ENCODE results near the gene TFIP11. TPM values are rescaled to one million over a fixed set of nuclear protein-coding genes. Genes with fewer than 3 reads are reported as not detected.

Gene TFIP11
- total and polyA plus RNA-seq, 10 of the 15 experiments (the other 5 are each of a cell fraction or from before 2014, with no cell fraction given) = 14.2 to 43.3 (median 31.9) TPM

- ChIA-PET POLR2A (interaction anchor here (0.8 kb wide), 1 partner anchor 36 kb away, joined by 3 read pairs; no protein-coding TSS in a partner anchor), CTCF (no interaction called here), RAD21 (ENCODE audit: unreplicated experiment) (no interaction called here), SMC1A (ENCODE audit: uncharacterized antibody, unreplicated experiment) (interaction anchor here (0.7 kb wide), 1 partner anchor 101 kb away, joined by 3 read pairs; no protein-coding TSS in a partner anchor)
- DNase-seq (ENCODE audit: low read depth, low spot score) (no peak), FAIRE-seq (no peak), ATAC-seq (no peak)
- Histone ChIP-seq H4K20me1 (ENCODE audit: control insufficient read depth, insufficient read depth) (no peaks in the 10 kb centered on the region), H3K4me2 (ENCODE audit: control insufficient read depth, insufficient read depth) (no peak overlapping the region), H3K4me3 (no peak overlapping the region), H3K27me3 (replicated peaks in 1 of 2; ENCODE audit: control insufficient read depth in 2 of 2, insufficient read depth in 2 of 2, low read length in 1 of 2) (no peaks in the 10 kb centered on the region), H3K4me1 (ENCODE audit: control insufficient read depth, insufficient read depth, low read length) (no peaks in the 10 kb centered on the region), H3K36me3 (ENCODE audit: control insufficient read depth in 2 of 2, insufficient read depth in 2 of 2, low read length in 1 of 2) (no peaks in the 10 kb centered on the region; a peak in 1 of 4 replicates), H3K9me3 (replicated peaks; ENCODE audit: control insufficient read depth, insufficient read depth, low read length) (no peaks in the 10 kb centered on the region), H3K79me2 (ENCODE audit: control insufficient read depth, insufficient read depth, low read length) (no peaks in the 10 kb centered on the region), H3K9ac (ENCODE audit: control insufficient read depth, insufficient read depth, low read length) (no peak overlapping the region), H3K27ac (ENCODE audit: control insufficient read depth, insufficient read depth) (no peak overlapping the region), H2AFZ (ENCODE audit: control insufficient read depth, low read depth, low read length) (no peak overlapping the region)
- intact Hi-C loops (cut with micrococcal nuclease; ENCODE audit: unreplicated experiment) (no loop called here), in situ Hi-C loops (cut with MboI) (no loop called here)
- no TSS peak for BruUV-seq (replicated peaks)
- 82% methylated on average over 6 of the region's 6 CpGs for WGBS (ENCODE audit: insufficient coverage, insufficient replicate concordance, low lambda C conversion rate, missing lambda C conversion rate)
- no peak for TF ChIP-seq MEF2B (IDR thresholded peaks at IDR 0.05; ENCODE audit: partially characterized antibody, poor library complexity, severe bottlenecking)
- TF ChIP-seq RUNX3 (IDR thresholded peaks at IDR 0.05; ENCODE audit: low read length) = no peak
- TF ChIP-seq JUNB (IDR thresholded peaks at IDR 0.05) = no peak
- TF ChIP-seq EZH2 (IDR thresholded peaks at IDR 0.05; ENCODE audit: borderline replicate concordance, control insufficient read depth, low read depth, low read length) = no peak
- TF ChIP-seq LARP7 (IDR thresholded peaks at IDR 0.05) = no peak
Measured at GRCh38 chr22:26548984-26549383, 36.7 kb upstream of the TFIP11 start.

GRCh38 chr22:26548303-26548702 lies 36.0 kb upstream of the TFIP11 start:
- Histone ChIP-seq H3K27me3 (replicated peaks in 1 of 2; ENCODE audit: control insufficient read depth in 2 of 2, insufficient read depth in 2 of 2, low read length in 1 of 2) (no peaks in the 10 kb centered on the region), H4K20me1 (ENCODE audit: control insufficient read depth, insufficient read depth) (no peaks in the 10 kb centered on the region), H3K79me2 (ENCODE audit: control insufficient read depth, insufficient read depth, low read length) (no peaks in the 10 kb centered on the region), H3K9ac (ENCODE audit: control insufficient read depth, insufficient read depth, low read length) (no peak overlapping the region), H3K9me3 (replicated peaks; ENCODE audit: control insufficient read depth, insufficient read depth, low read length) (no peaks in the 10 kb centered on the region), H3K4me3 (no peak overlapping the region), H3K4me2 (ENCODE audit: control insufficient read depth, insufficient read depth) (no peak overlapping the region), H3K36me3 (ENCODE audit: control insufficient read depth in 2 of 2, insufficient read depth in 2 of 2, low read length in 1 of 2) (no peaks in the 10 kb centered on the region; a peak in 1 of 4 replicates), H3K27ac (ENCODE audit: control insufficient read depth, insufficient read depth) (no peak overlapping the region), H3K4me1 (ENCODE audit: control insufficient read depth, insufficient read depth, low read length) (no peaks in the 10 kb centered on the region), H2AFZ (ENCODE audit: control insufficient read depth, low read depth, low read length) (no peak overlapping the region)
- ATAC-seq (no peak), DNase-seq (ENCODE audit: low read depth, low spot score) (no peak), FAIRE-seq (no peak)
- BruUV-seq (replicated peaks) = no TSS peak
- TF ChIP-seq RB1 (IDR thresholded peaks at IDR 0.05; ENCODE audit: borderline replicate concordance) = no peak
- no peak for TF ChIP-seq EP300 (IDR thresholded peaks at IDR 0.05; ENCODE audit: borderline replicate concordance in 1 of 2, control insufficient read depth in 1 of 2, low read depth in 2 of 2, low read length in 2 of 2)
- TF ChIP-seq BCL11A (IDR thresholded peaks at IDR 0.05; ENCODE audit: low read depth, low read length) = no peak
- TF ChIP-seq CREM (IDR thresholded peaks at IDR 0.05; ENCODE audit: low read depth) = no peak
- TF ChIP-seq GATAD2B (conservative IDR thresholded peaks at IDR 0.05; ENCODE audit: low read depth) = no peak
- no peak for TF ChIP-seq FOS (IDR thresholded peaks at IDR 0.05; ENCODE audit: borderline replicate concordance, extremely low read depth, insufficient read length)
- TF ChIP-seq STAT3 (IDR thresholded peaks at IDR 0.05; ENCODE audit: low read depth, low read length) = no peak
- no peak for TF ChIP-seq EGR1 (IDR thresholded peaks at IDR 0.05; ENCODE audit: borderline replicate concordance in 1 of 2, low read depth in 2 of 2, low read length in 2 of 2)
- TF ChIP-seq ETV6 (conservative IDR thresholded peaks at IDR 0.05 in 1 of 2, IDR thresholded peaks at IDR 0.05 in 1 of 2; ENCODE audit: borderline replicate concordance in 1 of 2, low read depth in 1 of 2) = no peak
- TF ChIP-seq TCF12 (IDR thresholded peaks at IDR 0.05; ENCODE audit: low read depth, low read length) = no peak
- no peak for TF ChIP-seq TARDBP (IDR thresholded peaks at IDR 0.05; ENCODE audit: borderline replicate concordance)
- in situ Hi-C loops (cut with MboI) = no loop called here
- CTCF ChIA-PET = no interaction called here
- SMC1A ChIA-PET (ENCODE audit: uncharacterized antibody, unreplicated experiment) = interaction anchor here (0.7 kb wide), 1 partner anchor 102 kb away, joined by 3 read pairs; no protein-coding TSS in a partner anchor
- intact Hi-C loops (cut with micrococcal nuclease; ENCODE audit: unreplicated experiment) = no loop called here
- RAD21 ChIA-PET (ENCODE audit: unreplicated experiment) = no interaction called here
- POLR2A ChIA-PET = interaction anchor here (0.8 kb wide), 1 partner anchor 37 kb away, joined by 3 read pairs; no protein-coding TSS in a partner anchor
- 100% methylated on average over 2 of the region's 3 CpGs for WGBS (ENCODE audit: insufficient coverage, insufficient replicate concordance, low lambda C conversion rate, missing lambda C conversion rate)

All from GM12878 (cell line).